Tibial nerve (tissue), 4 donors: Measurements from ENCODE around the gene OR2AT4. TPM values are rescaled to one million over a fixed set of nuclear protein-coding genes. Genes with fewer than 3 reads are reported as not detected.
A peak's percentile ranks its signal among the peaks of the same experiment; 100 is the strongest.

Experiments
- DNase-seq, 2 donors: peaks; one replicate each; pipeline ENCODE4 v3.0.0-alpha.2; 2019; ENCODE audit warnings: low spot score in 2 of 2
- H3K27ac ChIP-seq, 4 donors: fragments of 200-600 bp; sonication (generic) in 3 of 4; one replicate each; pipeline ENCODE4 v1.5.1; 2017 to 2019; ENCODE audit warnings: mild to moderate bottlenecking in 1 of 4
- H3K27me3 ChIP-seq, 2 donors: fragments of 200-600 bp; sonication (generic) in 1 of 2; one replicate each; pipeline versions ENCODE4 v1.5.1 to v1.6.0; 2017 to 2019
- H3K36me3 ChIP-seq, 3 donors: fragments of 200-600 bp; sonication (generic); one replicate each; pipeline ENCODE4 v1.5.1; 2018 to 2019
- H3K4me1 ChIP-seq, 4 donors: fragments of 200-600 bp; sonication (generic) in 3 of 4; one replicate each; pipeline ENCODE4 v1.5.1; 2017 to 2019
- H3K4me3 ChIP-seq, 4 donors: fragments of 200-600 bp; sonication (generic) in 3 of 4; one replicate each; pipeline ENCODE4 v1.5.1; 2017 to 2019; ENCODE audit warnings: mild to moderate bottlenecking in 1 of 4, moderate library complexity in 1 of 4
- H3K9me3 ChIP-seq, 4 donors: fragments of 200-600 bp; sonication (generic) in 3 of 4; one replicate each; pipeline ENCODE4 v1.5.1; 2017 to 2019
- EP300 ChIP-seq, 2 donors: sonication (generic); formaldehyde crosslinking; IDR thresholded peaks; one replicate each; pipeline ENCODE4 v1.6.1; 2017; ENCODE audit warnings: antibody characterized with exemption in 2 of 2, mild to moderate bottlenecking in 1 of 2
- POLR2A ChIP-seq, 2 donors: fragments of 450-650 bp; IDR thresholded peaks; one replicate each; pipeline ENCODE4 v1.6.1; 2017; ENCODE audit warnings: antibody characterized with exemption in 2 of 2, mild to moderate bottlenecking in 2 of 2, moderate library complexity in 2 of 2
- WGBS, 2 donors: methylation state at CpG; one replicate each; pipeline ENCODE4 v1.1.5; 2018; 5-methylcytosine and 5-hydroxymethylcytosine counted together
- total RNA-seq, 4 donors: library from RNA; depleted of rRNA; stranded (reverse); fragments of >200 nt; gene quantifications; one replicate each; pipeline ENCODE4 v1.1.0, GENCODE V29; 2016
- TF ChIP-seq, protein P1 (sequence below), 5 experiments: fragments of 200-600 bp in 3 of 5; fragments of 450-650 bp in 2 of 5; sonication (generic) in 3 of 5; IDR thresholded peaks; one replicate each; pipeline ENCODE4 v1.5.1; 2016 to 2019; ENCODE audit warnings: antibody characterized with exemption in 5 of 5, mild to moderate bottlenecking in 3 of 5, moderate library complexity in 2 of 5

OR2AT4 gene
- total RNA-seq, 4 donors from 2014 or later: 0.87 to 2.3 (median 1.5) TPM

DNA sequence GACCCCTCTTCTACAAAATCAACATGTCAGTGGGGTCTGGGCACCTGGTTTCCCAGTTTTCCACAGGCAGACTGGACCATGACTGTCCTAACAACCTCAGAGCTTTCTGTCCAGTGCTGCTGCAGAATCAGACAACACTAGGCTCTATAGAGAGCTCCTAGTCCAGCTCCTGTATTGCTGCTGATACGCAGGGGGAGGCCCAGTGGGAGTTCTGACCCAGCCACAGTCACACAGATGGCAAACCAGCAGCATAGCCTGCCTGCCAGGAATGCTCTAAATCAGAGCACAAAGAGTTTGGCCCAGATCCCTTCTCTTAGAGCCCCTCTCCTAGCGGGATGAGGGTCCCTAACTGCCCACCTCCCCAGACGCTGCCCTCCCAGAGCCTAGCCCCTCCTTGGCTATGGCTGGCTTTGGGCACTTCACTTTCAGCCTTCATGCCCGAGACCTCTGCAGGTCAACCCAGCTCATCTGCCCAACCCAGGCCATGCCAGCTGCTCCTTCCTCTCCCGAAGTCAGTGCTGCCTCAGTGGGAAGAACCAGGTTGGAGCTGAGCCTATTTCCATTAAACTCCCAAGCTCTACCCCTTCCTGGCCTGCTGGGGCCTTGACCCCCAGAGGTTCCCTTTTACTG lies 38.5 kb upstream of the OR2AT4 start:
- Histone ChIP-seq H3K4me3 (no peak overlapping the region), H3K4me1 (peaks cover 0 to 4% (median 0%) of the 10 kb centered on the region in 4 donors), H3K9me3 (no peaks in the 10 kb centered on the region), H3K27me3 (no peaks in the 10 kb centered on the region), H3K36me3 (no peaks in the 10 kb centered on the region), H3K27ac (peak overlapping the region in 2 of 4 donors; percentile 55 to 66)
- WGBS, 2 donors: 73 to 84% methylated on average over 4 to 5 of the region's 5 CpGs
- TF ChIP-seq POLR2A (IDR thresholded peaks at IDR 0.05) (no peak), EP300 (IDR thresholded peaks at IDR 0.05) (no peak)
- TF ChIP-seq, protein P1, sequence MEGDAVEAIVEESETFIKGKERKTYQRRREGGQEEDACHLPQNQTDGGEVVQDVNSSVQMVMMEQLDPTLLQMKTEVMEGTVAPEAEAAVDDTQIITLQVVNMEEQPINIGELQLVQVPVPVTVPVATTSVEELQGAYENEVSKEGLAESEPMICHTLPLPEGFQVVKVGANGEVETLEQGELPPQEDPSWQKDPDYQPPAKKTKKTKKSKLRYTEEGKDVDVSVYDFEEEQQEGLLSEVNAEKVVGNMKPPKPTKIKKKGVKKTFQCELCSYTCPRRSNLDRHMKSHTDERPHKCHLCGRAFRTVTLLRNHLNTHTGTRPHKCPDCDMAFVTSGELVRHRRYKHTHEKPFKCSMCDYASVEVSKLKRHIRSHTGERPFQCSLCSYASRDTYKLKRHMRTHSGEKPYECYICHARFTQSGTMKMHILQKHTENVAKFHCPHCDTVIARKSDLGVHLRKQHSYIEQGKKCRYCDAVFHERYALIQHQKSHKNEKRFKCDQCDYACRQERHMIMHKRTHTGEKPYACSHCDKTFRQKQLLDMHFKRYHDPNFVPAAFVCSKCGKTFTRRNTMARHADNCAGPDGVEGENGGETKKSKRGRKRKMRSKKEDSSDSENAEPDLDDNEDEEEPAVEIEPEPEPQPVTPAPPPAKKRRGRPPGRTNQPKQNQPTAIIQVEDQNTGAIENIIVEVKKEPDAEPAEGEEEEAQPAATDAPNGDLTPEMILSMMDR (IDR thresholded peaks at IDR 0.05): no peak
- no peak for DNase-seq

DNA sequence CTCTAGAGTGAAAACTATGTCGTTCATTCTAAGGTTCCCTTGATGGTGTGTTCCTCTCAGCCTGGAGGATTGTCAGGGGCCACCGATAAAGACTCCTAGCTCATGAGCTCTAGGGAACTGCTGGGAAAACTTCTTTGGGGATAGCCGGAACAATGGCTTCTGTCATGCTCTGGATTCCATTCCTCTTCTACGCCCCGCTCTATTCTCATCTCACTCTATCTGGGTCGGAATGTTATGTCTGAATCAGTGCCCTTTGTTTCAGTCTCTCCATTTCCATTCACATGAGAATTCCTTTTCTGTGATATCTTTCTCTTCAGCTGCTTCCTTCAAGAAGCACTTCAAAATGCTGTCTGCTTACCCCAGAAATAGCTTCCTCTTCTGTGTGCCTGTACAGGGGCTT lies 37.3 kb upstream of the OR2AT4 start:
- TF ChIP-seq POLR2A (IDR thresholded peaks at IDR 0.05) (no peak), EP300 (IDR thresholded peaks at IDR 0.05) (no peak)
- TF ChIP-seq, protein P1 (IDR thresholded peaks at IDR 0.05): no peak
- WGBS, 2 donors: 24 to 34% methylated on average over 6 of the region's 6 CpGs

DNA sequence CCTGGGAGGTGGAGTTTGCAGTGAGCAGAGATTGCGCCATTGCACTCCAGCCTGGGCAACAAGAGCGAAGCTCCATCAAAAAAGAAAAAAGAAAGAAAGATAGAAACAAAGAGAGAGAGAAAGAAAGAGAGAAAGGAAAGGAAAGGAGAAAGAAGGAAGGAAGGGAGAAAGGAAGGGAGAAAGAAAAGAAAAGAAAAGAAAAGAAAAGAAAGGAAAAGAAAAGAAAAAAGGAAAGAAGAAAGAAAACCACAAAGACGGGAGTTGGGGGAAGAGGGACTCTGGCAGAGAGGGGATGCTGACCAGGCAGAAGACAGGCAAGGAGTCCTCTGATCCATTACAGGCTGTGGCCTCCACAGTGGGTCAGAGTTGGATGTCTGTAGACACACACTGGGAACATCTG lies 35.4 kb upstream of the OR2AT4 start:
- H3K4me1 ChIP-seq: peaks cover 0 to 4% (median 0%) of the 10 kb centered on the region in 4 donors
- H3K4me3 ChIP-seq: no peak overlapping the region
- WGBS, 2 donors: 87 to 92% methylated on average over 3 of the region's 3 CpGs
- no peaks in the 10 kb centered on the region for H3K27me3 ChIP-seq
- no peak for DNase-seq
- TF ChIP-seq, protein P1 (IDR thresholded peaks at IDR 0.05): no peak
- TF ChIP-seq EP300 (IDR thresholded peaks at IDR 0.05) (no peak), POLR2A (IDR thresholded peaks at IDR 0.05) (no peak)
- H3K9me3 ChIP-seq: no peaks in the 10 kb centered on the region
- no peaks in the 10 kb centered on the region for H3K36me3 ChIP-seq
- H3K27ac ChIP-seq: peak overlapping the region in 1 of 4 donors; percentile 11

More for the DNA sequence above, 37.3 kb upstream of the OR2AT4 start:
- Histone ChIP-seq H3K9me3 (no peaks in the 10 kb centered on the region), H3K4me1 (peaks cover 0 to 4% (median 0%) of the 10 kb centered on the region in 4 donors), H3K36me3 (no peaks in the 10 kb centered on the region), H3K4me3 (peak overlapping the region in 1 of 4 donors; percentile 12), H3K27ac (peak overlapping the region in 2 of 4 donors; percentile 60 to 66), H3K27me3 (no peaks in the 10 kb centered on the region)
- DNase-seq: no peak

DNA sequence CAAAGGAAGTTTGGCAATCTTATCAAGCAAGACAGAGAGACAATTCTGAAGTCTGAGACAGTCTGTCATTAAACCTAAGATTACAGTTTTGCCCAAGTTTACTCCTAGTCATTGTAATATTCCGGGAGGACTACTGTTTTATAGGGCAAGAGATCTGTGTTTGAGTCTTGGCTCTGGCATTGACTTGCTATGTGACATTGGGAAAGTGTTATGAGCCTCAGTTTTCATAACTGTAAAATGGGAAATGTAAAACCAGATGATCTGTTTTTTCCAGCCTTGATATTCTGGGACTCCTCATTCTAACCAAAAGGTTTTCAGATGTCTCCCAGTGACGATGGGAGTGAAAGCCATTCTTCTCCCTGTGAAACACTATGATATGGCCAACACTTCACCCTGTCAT lies 29.9 kb upstream of the OR2AT4 start:
- Histone ChIP-seq H3K27me3 (no peaks in the 10 kb centered on the region), H3K4me3 (no peak overlapping the region), H3K4me1 (no peaks in the 10 kb centered on the region), H3K36me3 (no peaks in the 10 kb centered on the region), H3K9me3 (no peaks in the 10 kb centered on the region), H3K27ac (no peak overlapping the region)
- no peak for TF ChIP-seq EP300 (IDR thresholded peaks at IDR 0.05)
- TF ChIP-seq, protein P1 (IDR thresholded peaks at IDR 0.05): no peak
- TF ChIP-seq POLR2A (IDR thresholded peaks at IDR 0.05): no peak
- no peak for DNase-seq
- 79 to 92% methylated on average over 2 of the region's 2 CpGs for WGBS, 2 donors

DNA sequence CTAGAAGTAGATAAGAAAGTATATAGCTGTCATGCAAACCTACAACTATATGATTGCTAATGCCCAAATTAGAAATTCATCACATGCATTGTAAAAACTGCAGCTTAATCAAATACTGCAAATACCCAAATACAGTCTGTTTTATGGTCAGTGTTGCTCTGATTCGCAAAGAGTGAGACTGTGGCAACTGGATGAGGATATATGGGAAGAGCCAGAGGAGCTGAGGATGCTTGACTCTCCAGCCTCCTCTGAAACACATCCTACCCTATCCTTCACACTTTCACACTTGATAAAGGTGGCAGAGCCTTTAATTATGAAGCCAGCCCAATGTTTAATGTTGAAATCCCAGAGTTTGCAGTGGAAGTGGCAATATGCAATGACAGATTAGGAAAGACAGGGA lies 21.9 kb upstream of the OR2AT4 start:
- Histone ChIP-seq H3K4me1 (no peaks in the 10 kb centered on the region), H3K9me3 (peaks cover 0 to 33% (median 0%) of the 10 kb centered on the region in 4 donors), H3K4me3 (no peak overlapping the region), H3K27me3 (no peaks in the 10 kb centered on the region), H3K27ac (no peak overlapping the region), H3K36me3 (no peaks in the 10 kb centered on the region)
- WGBS, 2 donors: 0 to 50% methylated on average over 1 of the region's 1 CpG
- no peak for DNase-seq
- TF ChIP-seq, protein P1 (IDR thresholded peaks at IDR 0.05): no peak
- TF ChIP-seq EP300 (IDR thresholded peaks at IDR 0.05) (no peak), POLR2A (IDR thresholded peaks at IDR 0.05) (no peak)
